Measurements from ENCODE around the gene HDAC4. TPM values are rescaled to one million over a fixed set of nuclear protein-coding genes. Genes with fewer than 3 reads are reported as not detected.

Gene HDAC4
- total and polyA plus RNA-seq, 2 of the 4 experiments (the other 2 are of a cell fraction): 4.1 to 7.2 TPM

- H3K36me3 ChIP-seq (ENCODE audit: control insufficient read depth, insufficient read depth, low read length): no peaks in the 10 kb centered on the region
- dilution Hi-C loops (cut with HindIII; ENCODE audit: low sequenced_read_pairs, unreplicated experiment): no loop called here
- no peak overlapping the region for H2AK9ac ChIP-seq (replicated peaks; ENCODE audit: low read depth, low read length, poor library complexity)
- H3K56ac ChIP-seq (ENCODE audit: extremely low read depth, insufficient read depth, low read length): no peak overlapping the region
- no peak overlapping the region for H3K18ac ChIP-seq (ENCODE audit: low read depth, low read length)
- ATAC-seq (ENCODE audit: low read depth): no peak
- H3K4me1 ChIP-seq (ENCODE audit: control insufficient read depth, insufficient read depth, low read length): peaks cover 2% of the 10 kb centered on the region; the same call in 1 of the 2 replicates
- H4K8ac ChIP-seq (ENCODE audit: low read depth in 2 of 2, low read length in 2 of 2): no peak overlapping the region
- H3K14ac ChIP-seq (replicated peaks; ENCODE audit: low read depth, low read length): no peak overlapping the region
- TF ChIP-seq MXI1 (IDR thresholded peaks at IDR 0.05; ENCODE audit: borderline replicate concordance, low read depth, low read length) (no peak), CTCF (conservative IDR thresholded peaks at IDR 0.05; ENCODE audit: low read depth, low read length) (no peak), RCOR1 (IDR thresholded peaks at IDR 0.05; ENCODE audit: insufficient replicate concordance, low read length) (no peak), POLR2A (IDR thresholded peaks at IDR 0.05; ENCODE audit: low read depth, low read length) (no peak), ELK1 (IDR thresholded peaks at IDR 0.05; ENCODE audit: borderline replicate concordance, low read depth, low read length) (no peak), USF2 (IDR thresholded peaks at IDR 0.05; ENCODE audit: low read depth, low read length) (no peak), CEBPB (IDR thresholded peaks at IDR 0.05; ENCODE audit: low read depth, low read length) (no peak), MAZ (IDR thresholded peaks at IDR 0.05; ENCODE audit: borderline replicate concordance, low read depth, low read length) (no peak), MAFK (IDR thresholded peaks at IDR 0.05; ENCODE audit: low read depth, low read length) (no peak), NFE2L2 (IDR thresholded peaks at IDR 0.05; ENCODE audit: low read depth, low read length) (no peak), SMC3 (IDR thresholded peaks at IDR 0.05; ENCODE audit: low read depth, low read length) (no peak), RAD21 (IDR thresholded peaks at IDR 0.05; ENCODE audit: low read length) (no peak), RFX5 (IDR thresholded peaks at IDR 0.05; ENCODE audit: low read depth, low read length) (no peak)
- no peak overlapping the region for H2BK120ac ChIP-seq (ENCODE audit: low read depth, low read length)
- no peak overlapping the region for H3K27ac ChIP-seq (ENCODE audit: insufficient read depth, low read length)
- no peak overlapping the region for H2AFZ ChIP-seq (replicated peaks; ENCODE audit: low read length, poor library complexity)
- no peak overlapping the region for H4K91ac ChIP-seq (ENCODE audit: insufficient read depth, low read depth, low read length)
- H3K23ac ChIP-seq (ENCODE audit: low read depth, low read length): no peak overlapping the region
- DNase-seq: no peak
- H3K27me3 ChIP-seq (ENCODE audit: control insufficient read depth, insufficient read depth, low read length): no peaks in the 10 kb centered on the region
- WGBS, 2 experiments (ENCODE audit: extremely low coverage in 2 of 2, insufficient read length in 1 of 2): 100% methylated on average over 5 of the region's 14 CpGs; no CpG with 5 or more reads in 1 of the 2 experiments
- no peak overlapping the region for H2BK15ac ChIP-seq (ENCODE audit: low read depth, low read length)
- H2BK20ac ChIP-seq (ENCODE audit: low read depth, low read length): no peak overlapping the region
- H2BK5ac ChIP-seq (ENCODE audit: low read depth, low read length, poor library complexity, severe bottlenecking): no peak overlapping the region
- in situ Hi-C loops (cut with MboI; ENCODE audit: low sequenced_read_pairs): no loop called here
- H2AK5ac ChIP-seq (ENCODE audit: low read depth, low read length): no peak overlapping the region
- peaks cover 27% of the 10 kb centered on the region for H4K20me1 ChIP-seq (ENCODE audit: insufficient read depth, low read length)
- POLR2A ChIA-PET (ENCODE audit: unreplicated experiment): no interaction called here
- BruUV-seq (replicated peaks): no TSS peak
- no peak overlapping the region for H4K5ac ChIP-seq (ENCODE audit: low read depth, low read length)
- no peaks in the 10 kb centered on the region for H3K9me3 ChIP-seq (ENCODE audit: control insufficient read depth, insufficient read depth, low read length)
- intact Hi-C loops (cut with micrococcal nuclease): no loop called here
- H3K79me1 ChIP-seq (ENCODE audit: low read depth in 1 of 2, low read length in 2 of 2): peaks cover 35 to 43% of the 10 kb centered on the region in 2 experiments
- H3K9me1 ChIP-seq (ENCODE audit: insufficient read depth, low read length): 0 out of 2 replicates have a peak, but pooled peaks cover 4% of the 10 kb centered on the region
- H3K4me2 ChIP-seq (ENCODE audit: low read depth, low read length): no peak overlapping the region
- CTCF ChIA-PET: no interaction called here
- H3K4ac ChIP-seq (ENCODE audit: low read depth, low read length): no peak overlapping the region
- H3K4me3 ChIP-seq (ENCODE audit: insufficient read depth, low read depth, low read length): no peak overlapping the region
- no peak overlapping the region for H3K9ac ChIP-seq (ENCODE audit: low read depth, low read length)
Measured at GRCh38 chr2:239209783-239210182, 191.0 kb downstream of the HDAC4 start.

Data from IMR-90 (cell line).